ENCODE data around the gene EFHC2.

DNA sequence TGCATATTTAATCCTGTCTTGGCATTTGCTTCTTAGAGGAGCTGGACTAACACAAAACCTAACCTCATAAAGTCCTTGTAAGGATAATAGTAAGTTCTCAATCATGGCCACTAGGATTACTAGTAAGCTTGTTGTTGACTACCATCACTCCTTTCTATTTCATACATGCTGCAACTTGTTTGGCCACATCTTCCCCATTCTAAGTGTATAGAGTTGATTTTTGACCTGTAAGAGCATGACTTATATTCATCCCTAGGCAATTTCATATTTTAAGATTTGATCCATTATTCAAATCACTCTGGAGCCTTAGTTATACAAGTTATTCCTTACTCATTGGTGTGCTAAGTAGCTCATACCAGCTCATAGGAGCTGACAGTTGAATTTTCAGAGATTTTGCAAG, 109.4 kb downstream of the EFHC2 start:
- TF ChIP-seq POLR2AphosphoS5 (IDR thresholded peaks at IDR 0.05) (no peak), POLR2A (IDR thresholded peaks at IDR 0.05) (no peak)

Data from prostate gland (tissue), 1 donor.